NCI-H1417 (cell line): ENCODE results near the gene FKBP1A.

Experiments used
- DNase-seq, 3 experiments: peaks; one replicate each; lab custom pipeline; 2025; lab: John Stamatoyannopoulos, UW

Gene FKBP1A

DNA sequence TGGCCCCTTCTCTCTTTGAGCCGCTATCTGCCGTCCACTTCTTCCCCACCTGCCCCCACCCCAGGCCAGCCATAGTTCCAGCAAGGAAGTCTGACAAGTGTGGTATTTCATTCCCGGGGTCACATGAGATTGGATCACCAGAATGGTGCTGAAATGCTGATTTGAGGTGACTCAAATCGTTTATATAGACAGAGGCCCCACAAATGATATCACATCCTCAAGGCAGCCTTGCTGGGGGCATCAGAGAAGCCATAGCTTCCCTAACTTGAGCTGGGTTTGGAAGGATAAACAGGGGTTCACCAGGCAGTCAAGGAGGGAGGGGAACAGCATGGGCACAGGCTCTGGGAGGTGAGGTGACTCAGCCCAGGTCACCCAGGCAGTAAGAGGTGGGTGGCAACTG lies 73.8 kb downstream of the FKBP1A start:
- no peak for DNase-seq
